ENCODE measurements around the gene RAB15. TPM values are rescaled to one million over a fixed set of nuclear protein-coding genes. Genes with fewer than 3 reads are reported as not detected.

The RAB15 gene
- total RNA-seq, 1 donor from 2014 or later, result 27.5 TPM

DNA sequence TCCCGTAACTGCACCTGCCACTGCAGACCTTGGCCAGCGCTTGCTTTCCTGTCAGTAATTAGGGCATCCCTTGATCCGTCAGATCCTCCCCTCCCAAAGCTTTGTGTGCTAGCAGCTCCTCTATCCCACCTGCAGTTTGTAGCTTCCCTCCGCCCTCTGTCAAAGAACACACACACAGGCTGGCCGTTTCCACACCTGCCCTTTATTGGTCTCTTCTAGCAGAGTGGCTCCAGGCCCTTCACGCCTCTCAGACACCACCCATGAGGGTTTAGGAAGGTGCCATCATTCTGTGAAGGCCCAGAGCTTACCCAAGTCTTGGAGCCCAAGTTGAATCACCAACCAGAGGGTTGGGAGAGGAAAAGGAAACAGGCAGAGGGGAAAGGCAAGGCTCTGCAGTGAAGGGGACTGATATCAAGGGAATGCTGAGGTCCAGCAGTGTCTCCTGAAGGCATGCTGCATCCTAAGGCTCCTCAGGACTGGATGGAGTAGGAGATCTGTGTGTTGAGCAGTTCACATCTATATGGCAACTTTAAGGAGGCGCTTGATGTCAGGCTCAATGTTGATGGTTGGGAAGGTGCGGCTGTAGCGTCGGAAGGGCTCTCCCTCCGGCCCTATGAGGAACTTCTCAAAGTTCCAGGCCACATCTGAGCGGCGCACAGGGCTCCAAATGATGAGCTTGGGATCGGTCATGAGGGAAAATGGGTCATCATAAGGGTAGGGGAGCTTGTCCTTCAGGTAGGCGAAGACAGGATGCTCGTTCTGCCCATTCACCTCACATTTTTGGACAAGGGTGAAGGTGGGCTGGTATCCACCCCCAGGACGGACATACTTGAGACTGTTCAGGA, 32.9 kb downstream of the RAB15 start:
- Mint-ChIP-seq H3K4me1 (ENCODE audit: unreplicated experiment) (peaks cover 18% of the 10 kb centered on the region), H3K9me3 (ENCODE audit: unreplicated experiment) (no peaks in the 10 kb centered on the region), H3K27ac (ENCODE audit: unreplicated experiment) (no peak overlapping the region), H3K27me3 (ENCODE audit: unreplicated experiment) (no peaks in the 10 kb centered on the region), H3K4me3 (ENCODE audit: unreplicated experiment) (no peak overlapping the region), H3K36me3 (ENCODE audit: unreplicated experiment) (peaks cover 11% of the 10 kb centered on the region)
- TF ChIP-seq, protein P1, sequence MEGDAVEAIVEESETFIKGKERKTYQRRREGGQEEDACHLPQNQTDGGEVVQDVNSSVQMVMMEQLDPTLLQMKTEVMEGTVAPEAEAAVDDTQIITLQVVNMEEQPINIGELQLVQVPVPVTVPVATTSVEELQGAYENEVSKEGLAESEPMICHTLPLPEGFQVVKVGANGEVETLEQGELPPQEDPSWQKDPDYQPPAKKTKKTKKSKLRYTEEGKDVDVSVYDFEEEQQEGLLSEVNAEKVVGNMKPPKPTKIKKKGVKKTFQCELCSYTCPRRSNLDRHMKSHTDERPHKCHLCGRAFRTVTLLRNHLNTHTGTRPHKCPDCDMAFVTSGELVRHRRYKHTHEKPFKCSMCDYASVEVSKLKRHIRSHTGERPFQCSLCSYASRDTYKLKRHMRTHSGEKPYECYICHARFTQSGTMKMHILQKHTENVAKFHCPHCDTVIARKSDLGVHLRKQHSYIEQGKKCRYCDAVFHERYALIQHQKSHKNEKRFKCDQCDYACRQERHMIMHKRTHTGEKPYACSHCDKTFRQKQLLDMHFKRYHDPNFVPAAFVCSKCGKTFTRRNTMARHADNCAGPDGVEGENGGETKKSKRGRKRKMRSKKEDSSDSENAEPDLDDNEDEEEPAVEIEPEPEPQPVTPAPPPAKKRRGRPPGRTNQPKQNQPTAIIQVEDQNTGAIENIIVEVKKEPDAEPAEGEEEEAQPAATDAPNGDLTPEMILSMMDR (IDR thresholded peaks at IDR 0.05), result no peak
- no peak for DNase-seq (ENCODE audit: extremely low spot score, unreplicated experiment)

DNA sequence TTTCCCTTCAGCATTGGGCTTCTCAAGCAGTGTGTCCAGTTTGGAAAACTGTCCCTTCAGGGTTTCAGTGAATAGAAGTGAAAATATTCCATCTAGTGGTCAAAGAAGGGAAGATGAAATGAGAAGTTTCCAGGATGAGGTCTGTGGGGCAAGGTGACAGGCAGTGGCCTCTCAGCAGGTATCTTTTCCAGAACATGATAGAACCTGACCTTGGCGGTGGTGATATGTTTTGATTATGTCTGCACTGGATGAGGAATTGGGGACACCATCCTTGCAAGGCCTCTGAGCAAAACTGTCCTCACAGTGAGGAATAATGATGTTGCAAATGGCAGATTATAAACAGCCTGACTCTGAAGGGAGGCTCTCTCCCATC, 34.3 kb downstream of the RAB15 start:
- Mint-ChIP-seq H3K36me3 (ENCODE audit: unreplicated experiment) (peaks cover 11% of the 10 kb centered on the region), H3K9me3 (ENCODE audit: unreplicated experiment) (no peaks in the 10 kb centered on the region), H3K4me1 (ENCODE audit: unreplicated experiment) (peaks cover 18% of the 10 kb centered on the region), H3K27ac (ENCODE audit: unreplicated experiment) (no peak overlapping the region), H3K27me3 (ENCODE audit: unreplicated experiment) (no peaks in the 10 kb centered on the region), H3K4me3 (ENCODE audit: unreplicated experiment) (no peak overlapping the region)
- no peak for DNase-seq (ENCODE audit: extremely low spot score, unreplicated experiment)
- TF ChIP-seq, protein P1 (IDR thresholded peaks at IDR 0.05), result peak; percentile 43

DNA sequence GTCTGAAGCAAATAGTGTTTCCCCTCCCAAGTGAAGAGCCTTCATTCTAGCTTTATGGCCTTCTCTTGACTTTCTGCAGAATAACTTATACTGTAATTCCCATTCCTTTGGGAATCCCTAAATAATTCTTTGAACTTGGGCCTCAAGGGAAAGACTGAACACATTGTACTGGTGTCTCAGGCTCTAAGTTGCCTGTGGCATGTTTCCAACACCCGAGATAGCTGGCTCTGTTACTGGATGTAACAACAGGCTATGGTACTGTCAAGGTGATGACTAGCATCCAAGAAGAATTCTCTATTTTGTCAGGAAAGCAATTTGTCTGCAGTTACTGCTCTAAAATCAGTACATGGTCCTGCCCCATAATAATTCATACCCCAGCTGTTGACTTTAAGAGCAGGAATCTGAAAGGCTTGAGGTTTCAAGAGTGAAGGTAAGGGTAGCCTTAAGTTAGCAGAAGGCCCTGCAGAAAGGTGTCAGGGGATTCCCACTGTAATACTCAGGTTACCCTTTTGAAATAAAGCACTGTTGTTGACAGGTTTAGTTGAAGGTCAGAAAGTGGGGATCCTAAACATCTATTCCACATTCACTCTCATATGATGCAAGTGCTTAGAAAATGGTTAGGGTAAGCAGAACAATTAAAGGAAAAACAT, 34.8 kb downstream of the RAB15 start:
- no peak for DNase-seq (ENCODE audit: extremely low spot score, unreplicated experiment)

DNA sequence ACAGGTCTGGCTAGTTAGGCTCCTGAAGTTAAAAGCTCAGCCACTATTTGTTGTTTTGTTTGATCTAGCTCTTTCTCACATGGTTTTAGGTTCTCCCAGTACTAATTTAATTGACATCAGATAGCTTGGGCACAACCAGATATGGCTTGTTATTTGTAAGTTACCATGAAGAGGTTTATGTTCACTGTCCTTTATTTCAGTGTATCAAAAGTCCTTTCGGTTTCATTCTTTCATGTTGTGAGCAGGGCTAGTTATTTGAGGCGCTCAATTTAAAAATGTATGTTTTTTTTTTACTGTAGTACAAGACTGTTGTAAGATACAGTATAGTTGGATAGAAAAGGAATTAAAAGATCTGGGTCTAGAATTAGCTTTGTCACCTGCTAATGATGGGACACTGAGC, 36.6 kb downstream of the RAB15 start:
- Mint-ChIP-seq H3K36me3 (ENCODE audit: unreplicated experiment) (peaks cover 18% of the 10 kb centered on the region), H3K4me3 (ENCODE audit: unreplicated experiment) (no peak overlapping the region), H3K27ac (ENCODE audit: unreplicated experiment) (no peak overlapping the region), H3K27me3 (ENCODE audit: unreplicated experiment) (no peaks in the 10 kb centered on the region), H3K4me1 (ENCODE audit: unreplicated experiment) (peaks cover 25% of the 10 kb centered on the region), H3K9me3 (ENCODE audit: unreplicated experiment) (no peaks in the 10 kb centered on the region)
- no peak for DNase-seq (ENCODE audit: extremely low spot score, unreplicated experiment)
- TF ChIP-seq, protein P1 (IDR thresholded peaks at IDR 0.05), result no peak

More for the DNA sequence above, 34.8 kb downstream of the RAB15 start:
- Mint-ChIP-seq H3K4me1 (ENCODE audit: unreplicated experiment) (peaks cover 18% of the 10 kb centered on the region), H3K27me3 (ENCODE audit: unreplicated experiment) (no peaks in the 10 kb centered on the region), H3K9me3 (ENCODE audit: unreplicated experiment) (no peaks in the 10 kb centered on the region), H3K27ac (ENCODE audit: unreplicated experiment) (peak overlapping the region; percentile 1), H3K36me3 (ENCODE audit: unreplicated experiment) (peaks cover 14% of the 10 kb centered on the region), H3K4me3 (ENCODE audit: unreplicated experiment) (no peak overlapping the region)
- TF ChIP-seq, protein P1 (IDR thresholded peaks at IDR 0.05), result no peak

DNA sequence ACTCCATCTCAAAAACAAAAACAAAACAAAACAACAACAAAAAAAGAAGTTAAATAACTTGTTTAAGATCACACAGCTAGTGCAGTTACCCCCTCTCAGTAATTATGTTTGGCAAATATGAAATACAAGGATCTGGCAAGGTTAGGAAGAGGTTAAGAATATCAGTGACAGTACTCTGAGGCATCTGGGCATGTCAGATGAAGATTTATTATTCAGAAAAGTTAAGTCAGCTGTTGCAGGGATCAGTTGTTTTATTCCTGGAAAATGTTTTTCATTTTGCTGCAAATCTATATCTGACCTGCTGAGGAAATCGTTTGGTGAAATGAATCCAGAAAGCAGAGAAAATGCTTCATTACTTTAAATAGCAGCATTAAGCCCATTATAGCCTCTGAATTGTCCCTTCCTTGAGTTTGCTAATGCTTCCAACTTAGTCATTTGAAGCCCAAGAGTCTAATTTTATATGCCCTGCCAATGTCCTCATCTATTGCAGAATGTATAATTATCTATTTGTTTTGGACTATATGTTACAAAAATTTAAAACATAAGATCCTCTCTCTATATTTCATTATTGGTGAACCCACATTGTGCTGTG, 37.7 kb downstream of the RAB15 start:
- Mint-ChIP-seq H3K36me3 (ENCODE audit: unreplicated experiment) (peaks cover 18% of the 10 kb centered on the region), H3K27me3 (ENCODE audit: unreplicated experiment) (no peaks in the 10 kb centered on the region), H3K4me1 (ENCODE audit: unreplicated experiment) (peaks cover 26% of the 10 kb centered on the region), H3K27ac (ENCODE audit: unreplicated experiment) (no peak overlapping the region), H3K4me3 (ENCODE audit: unreplicated experiment) (no peak overlapping the region), H3K9me3 (ENCODE audit: unreplicated experiment) (no peaks in the 10 kb centered on the region)
- TF ChIP-seq, protein P1 (IDR thresholded peaks at IDR 0.05), result no peak
- DNase-seq (ENCODE audit: extremely low spot score, unreplicated experiment), result no peak
